IPS DF 4.7 (cell line): ENCODE results near the gene SCAMP4.

Experiments
- DNase-seq: peaks from one replicate; pipeline ENCODE4 v3.0.0-alpha.2; 2013; ENCODE audit warnings: low spot score; ENCODE audit errors: extremely low read depth

SCAMP4 gene

GRCh38 chr19:1905110-1905862, at the start of gene SCAMP4, which contains the start of gene ADAT3:
Gene SCAMP4 (plus strand): TSS chr19:1905399. CDS start chr19:1915020, 9,621 bp downstream.
Gene ADAT3 (plus strand): TSS chr19:1905399. CDS start chr19:1912048, 6,649 bp downstream.
- peak; percentile 86 for DNase-seq

- no peak for DNase-seq
Observed at GRCh38 chr19:1855828-1856255, 49.4 kb upstream of the SCAMP4 start.

- DNase-seq = no peak
Observed at GRCh38 chr19:1856345-1856697, 48.9 kb upstream of the SCAMP4 start.

GRCh38 chr19:1856698-1857603, 48.2 kb upstream of the SCAMP4 start:
- DNase-seq = no peak

GRCh38 chr19:1857648-1858326, 47.4 kb upstream of the SCAMP4 start:
- DNase-seq = no peak

GRCh38 chr19:1858412-1859081, 46.7 kb upstream of the SCAMP4 start:
- no peak for DNase-seq

GRCh38 chr19:1859331-1859781, 45.8 kb upstream of the SCAMP4 start:
- DNase-seq = no peak

GRCh38 chr19:1860042-1860775, 45.0 kb upstream of the SCAMP4 start:
- no peak for DNase-seq

GRCh38 chr19:1860821-1861598, 44.2 kb upstream of the SCAMP4 start:
- DNase-seq = no peak

GRCh38 chr19:1861599-1862031, 43.6 kb upstream of the SCAMP4 start:
- no peak for DNase-seq

GRCh38 chr19:1862068-1862423, 43.2 kb upstream of the SCAMP4 start:
- DNase-seq = no peak

- no peak for DNase-seq
Observed at GRCh38 chr19:1862424-1863327, 42.5 kb upstream of the SCAMP4 start.

- no peak for DNase-seq
Observed at GRCh38 chr19:1863328-1863637, 41.9 kb upstream of the SCAMP4 start, which contains the start of gene KLF16. Gene KLF16 (minus strand): TSS chr19:1863579. CDS start chr19:1863497, 82 bp downstream.

- DNase-seq = no peak
Observed at GRCh38 chr19:1863638-1864479, 41.3 kb upstream of the SCAMP4 start.

- DNase-seq = no peak
Observed at GRCh38 chr19:1864480-1865171, 40.6 kb upstream of the SCAMP4 start.

- DNase-seq = no peak
Observed at GRCh38 chr19:1865172-1866010, 39.8 kb upstream of the SCAMP4 start.
